IgD-negative memory B cell (primary cell): ENCODE measurements around the gene RNF114. TPM values are rescaled to one million over a fixed set of nuclear protein-coding genes. Genes with fewer than 3 reads are reported as not detected.

Experiments
- H3K27ac Mint-ChIP-seq, 3 donors: one replicate each; pipeline ENCODE4 v1.8.0; 2020 to 2022; ENCODE audit warnings: mild to moderate bottlenecking in 3 of 3, mixed read lengths in 3 of 3, moderate library complexity in 1 of 3
- H3K27me3 Mint-ChIP-seq: one replicate; pipeline ENCODE4 v1.8.0; 2021; ENCODE audit warnings: mixed read lengths
- H3K36me3 Mint-ChIP-seq: one replicate; pipeline ENCODE4 v1.8.0; 2020; ENCODE audit warnings: mild to moderate bottlenecking, mixed read lengths
- H3K4me1 Mint-ChIP-seq, 3 donors: one replicate each; pipeline ENCODE4 v1.8.0; 2020 to 2022; ENCODE audit warnings: mixed read lengths in 3 of 3, mild to moderate bottlenecking in 1 of 3
- H3K4me3 Mint-ChIP-seq, 4 donors: one replicate each; pipeline ENCODE4 v1.8.0; 2020 to 2022; ENCODE audit warnings: mild to moderate bottlenecking in 4 of 4, mixed read lengths in 4 of 4, moderate library complexity in 3 of 4
- H3K9me3 Mint-ChIP-seq, 3 donors: one replicate each; pipeline ENCODE4 v1.8.0; 2020 to 2021; ENCODE audit warnings: mixed read lengths in 3 of 3, mild to moderate bottlenecking in 1 of 3
- polyA plus RNA-seq: library from polyadenylated mRNA; unstranded; fragments of 300-500 nt; fragmentation: Illumina TruSeq; gene quantifications from one replicate; pipeline ENCODE4 v1.2.3, GENCODE V29; 2021

The RNF114 gene
- polyA plus RNA-seq, 1 donor from 2014 or later = 119 TPM

GRCh38 chr20:49913399-49914047 lies 22.7 kb upstream of the RNF114 start:
- H3K9me3 Mint-ChIP-seq = no peaks in the 10 kb centered on the region
- H3K36me3 Mint-ChIP-seq = peaks cover 3% of the 10 kb centered on the region
- peaks cover 29 to 34% (median 31%) of the 10 kb centered on the region in 3 donors for H3K4me1 Mint-ChIP-seq
- peak overlapping the region; percentile 47 to 100 (median 98) for H3K4me3 Mint-ChIP-seq
- H3K27me3 Mint-ChIP-seq = peaks cover 2% of the 10 kb centered on the region
- H3K27ac Mint-ChIP-seq = peak overlapping the region in 1 of 3 donors; percentile 99

GRCh38 chr20:49914310-49915117 lies 21.7 kb upstream of the RNF114 start:
- Mint-ChIP-seq H3K4me3 (peak overlapping the region; percentile 94 to 100 (median 98)), H3K9me3 (no peaks in the 10 kb centered on the region), H3K36me3 (peaks cover 1% of the 10 kb centered on the region), H3K27ac (peak overlapping the region; percentile 99 to 100 (median 100)), H3K27me3 (peaks cover 2% of the 10 kb centered on the region), H3K4me1 (peaks cover 29 to 34% (median 31%) of the 10 kb centered on the region in 3 donors)

GRCh38 chr20:49915118-49915379 lies 21.1 kb upstream of the RNF114 start:
- Mint-ChIP-seq H3K9me3 (no peaks in the 10 kb centered on the region), H3K4me1 (peaks cover 29 to 34% (median 31%) of the 10 kb centered on the region in 3 donors), H3K27ac (peak overlapping the region; percentile 99 to 100 (median 100)), H3K36me3 (peaks cover 1% of the 10 kb centered on the region), H3K27me3 (peaks cover 2% of the 10 kb centered on the region), H3K4me3 (peak overlapping the region; percentile 98 to 100 (median 98))

GRCh38 chr20:49915380-49916145 lies 20.6 kb upstream of the RNF114 start, which contains the start of gene SPATA2:
SPATA2 (minus strand) TSS chr20:49915529; CDS start chr20:49908490, 7,039 bp downstream.
- Mint-ChIP-seq H3K4me3 (peak within 1 kb of the TSS; percentile 98 to 100 (median 98)), H3K27me3 (peaks cover 2% of the 10 kb centered on the region), H3K4me1 (peaks cover 29 to 34% (median 31%) of the 10 kb centered on the region in 3 donors), H3K27ac (peak within 1 kb of the TSS; percentile 99 to 100 (median 100)), H3K9me3 (no peaks in the 10 kb centered on the region), H3K36me3 (peaks cover 1% of the 10 kb centered on the region)

GRCh38 chr20:49916146-49917002 lies 19.8 kb upstream of the RNF114 start:
- Mint-ChIP-seq H3K4me3 (peak overlapping the region; percentile 98 to 100 (median 98)), H3K4me1 (peaks cover 29 to 34% (median 29%) of the 10 kb centered on the region in 3 donors), H3K27me3 (peaks cover 2% of the 10 kb centered on the region), H3K36me3 (no peaks in the 10 kb centered on the region), H3K27ac (peak overlapping the region; percentile 99 to 100 (median 100)), H3K9me3 (no peaks in the 10 kb centered on the region)

GRCh38 chr20:49918446-49918845 lies 17.8 kb upstream of the RNF114 start:
- H3K27me3 Mint-ChIP-seq = peaks cover 2% of the 10 kb centered on the region
- H3K27ac Mint-ChIP-seq = peak overlapping the region in 1 of 3 donors; percentile 15

GRCh38 chr20:49919009-49919408 lies 17.2 kb upstream of the RNF114 start:
- Mint-ChIP-seq H3K9me3 (no peaks in the 10 kb centered on the region), H3K36me3 (no peaks in the 10 kb centered on the region), H3K27me3 (peaks cover 2% of the 10 kb centered on the region), H3K4me3 (peak overlapping the region in 1 of 4 donors; percentile 98), H3K4me1 (peaks cover 20 to 25% (median 25%) of the 10 kb centered on the region in 3 donors), H3K27ac (peak overlapping the region in 2 of 3 donors; percentile 54 to 62)

More at GRCh38 chr20:49918446-49918845, 17.8 kb upstream of the RNF114 start:
- peak overlapping the region in 1 of 4 donors; percentile 98 for H3K4me3 Mint-ChIP-seq
- H3K36me3 Mint-ChIP-seq = no peaks in the 10 kb centered on the region
- H3K4me1 Mint-ChIP-seq = peaks cover 25 to 30% (median 26%) of the 10 kb centered on the region in 3 donors
- H3K9me3 Mint-ChIP-seq = no peaks in the 10 kb centered on the region

- H3K4me3 Mint-ChIP-seq = peak overlapping the region in 1 of 4 donors; percentile 98
- H3K36me3 Mint-ChIP-seq = no peaks in the 10 kb centered on the region
- peaks cover 16 to 20% (median 20%) of the 10 kb centered on the region in 3 donors for H3K4me1 Mint-ChIP-seq
- H3K27me3 Mint-ChIP-seq = peaks cover 2% of the 10 kb centered on the region
- no peaks in the 10 kb centered on the region for H3K9me3 Mint-ChIP-seq
- H3K27ac Mint-ChIP-seq = peak overlapping the region in 1 of 3 donors; percentile 54
Measured at GRCh38 chr20:49919461-49919860, 16.7 kb upstream of the RNF114 start.

- no peak overlapping the region for H3K4me3 Mint-ChIP-seq
- no peaks in the 10 kb centered on the region for H3K9me3 Mint-ChIP-seq
- H3K4me1 Mint-ChIP-seq = peaks cover 3 to 6% (median 4%) of the 10 kb centered on the region in 3 donors
- H3K36me3 Mint-ChIP-seq = no peaks in the 10 kb centered on the region
- no peaks in the 10 kb centered on the region for H3K27me3 Mint-ChIP-seq
- H3K27ac Mint-ChIP-seq = peak overlapping the region in 1 of 3 donors; percentile 33
Measured at GRCh38 chr20:49924247-49924646, 11.9 kb upstream of the RNF114 start.

- Mint-ChIP-seq H3K9me3 (no peaks in the 10 kb centered on the region), H3K27ac (no peak overlapping the region), H3K4me1 (peaks cover 3 to 6% (median 4%) of the 10 kb centered on the region in 3 donors), H3K27me3 (no peaks in the 10 kb centered on the region), H3K4me3 (no peak overlapping the region), H3K36me3 (no peaks in the 10 kb centered on the region)
Measured at GRCh38 chr20:49925901-49926454, 10.2 kb upstream of the RNF114 start.

- H3K36me3 Mint-ChIP-seq = no peaks in the 10 kb centered on the region
- H3K4me3 Mint-ChIP-seq = peak overlapping the region in 2 of 4 donors; percentile 12 to 27
- no peaks in the 10 kb centered on the region for H3K9me3 Mint-ChIP-seq
- H3K4me1 Mint-ChIP-seq = peaks cover 3 to 6% (median 4%) of the 10 kb centered on the region in 3 donors
- no peaks in the 10 kb centered on the region for H3K27me3 Mint-ChIP-seq
- H3K27ac Mint-ChIP-seq = peak overlapping the region in 2 of 3 donors; percentile 47 to 59
Measured at GRCh38 chr20:49928411-49929141, 7.6 kb upstream of the RNF114 start.

GRCh38 chr20:49929142-49929494 lies 7.1 kb upstream of the RNF114 start:
- Mint-ChIP-seq H3K9me3 (no peaks in the 10 kb centered on the region), H3K36me3 (no peaks in the 10 kb centered on the region), H3K27ac (peak overlapping the region in 1 of 3 donors; percentile 59), H3K4me1 (peaks cover 6 to 9% (median 7%) of the 10 kb centered on the region in 3 donors), H3K27me3 (no peaks in the 10 kb centered on the region), H3K4me3 (peak overlapping the region in 1 of 4 donors; percentile 27)

GRCh38 chr20:49935746-49936152 lies 448 bp upstream of the RNF114 start:
- no peaks in the 10 kb centered on the region for H3K9me3 Mint-ChIP-seq
- H3K27ac Mint-ChIP-seq = peak overlapping the region; percentile 93 to 96 (median 96)
- peak overlapping the region; percentile 96 to 98 (median 96) for H3K4me3 Mint-ChIP-seq
- H3K4me1 Mint-ChIP-seq = peaks cover 35 to 39% (median 36%) of the 10 kb centered on the region in 3 donors
- no peaks in the 10 kb centered on the region for H3K27me3 Mint-ChIP-seq
- peaks cover 1% of the 10 kb centered on the region for H3K36me3 Mint-ChIP-seq
